SK-N-SH (cell line): ENCODE results near the gene TYW1B.
"Not testable (repeated sequence)": the region's sequence is repeated elsewhere in the genome, so short reads cannot be mapped to it uniquely, and the experiment has no call there.

Experiments
- REST ChIP-seq: IDR thresholded peaks from 2 replicates; pipeline ENCODE4 v1.6.1; 2012; ENCODE audit warnings: mild to moderate bottlenecking, low read depth, low read length, moderate library complexity
- TAF1 ChIP-seq: IDR thresholded peaks from 2 replicates; pipeline ENCODE4 v1.6.1; 2012; ENCODE audit warnings: low read depth, mild to moderate bottlenecking, low read length, moderate library complexity, borderline replicate concordance
- USF2 ChIP-seq: fragments of 150-350 bp; IDR thresholded peaks from 2 replicates; pipeline ENCODE4 v1.6.1; 2017; ENCODE audit warnings: antibody characterized with exemption, low read length, low read depth, borderline replicate concordance
- YY1 ChIP-seq: IDR thresholded peaks from 2 replicates; pipeline ENCODE4 v1.4.0; 2012; ENCODE audit warnings: low read depth, mild to moderate bottlenecking

- TF ChIP-seq REST, YY1, USF2, TAF1: not testable (repeated sequence)
Observed at GRCh38 chr7:72743801-72744200, 84.2 kb downstream of the TYW1B start.
